K562 (cell line): ENCODE measurements around the gene LRP1. TPM values are rescaled to one million over a fixed set of nuclear protein-coding genes. Genes with fewer than 3 reads are reported as not detected.

Source experiments
- ATAC-seq: fragments of 200-7000 bp; cut with Tn5 transposase; 3 replicates; pipeline ENCODE4 v1.9.1; 2020; ENCODE audit warnings: moderate library complexity
- BruUV-seq: library from RNA; stranded (reverse); fragments of 400-500 nt; replicated peaks from 2 replicates; lab custom pipeline; 2021; lab: Mats Ljungman, UMichigan
- CTCF ChIA-PET: fragments of 300-600 bp; formaldehyde crosslinking; extraction: SDS; loops from one replicate; lab custom pipeline; 2021; ENCODE audit warnings: low intra/inter-chr PET ratio; lab: Yijun Ruan, JAX
- POLR2A ChIA-PET: fragments of 300-600, 350-650 bp; sonication (Branson Sonifier 250); formaldehyde crosslinking; extraction: SDS; loops from one replicate; lab custom pipeline; 2021; ENCODE audit warnings: antibody characterized with exemption, inconsistent platforms; lab: Yijun Ruan, JAX
- DNase-seq, 4 experiments: peaks; one replicate each; pipeline versions ENCODE4 v3.0.0 to v3.0.0-alpha.2; 2011 to 2018; ENCODE audit warnings: low spot score in 3 of 4, mixed read lengths in 3 of 4; ENCODE audit errors: extremely low read depth in 1 of 4
- FAIRE-seq: peaks from 2 replicates; lab custom pipeline; 2011; peaks lifted over from hg19 to GRCh38; lab: Jason Lieb, UNC
- H2AFZ ChIP-seq: 2 replicates; pipeline ENCODE4 v1.6.0; 2011; ENCODE audit warnings: low read depth, low read length, control low read depth, inconsistent platforms
- H3K27ac ChIP-seq: fragments of 200-600 bp; 3 replicates; pipeline ENCODE4 v1.8.0; 2011; ENCODE audit warnings: low read depth, mild to moderate bottlenecking, control low read depth, inconsistent platforms, low read length, moderate library complexity, mixed read lengths; ENCODE audit errors: extremely low read depth
- H3K27me3 ChIP-seq, 2 experiments: fragments of 300-600 bp in 1 of 2; 2 replicates in 1 of 2; 3 replicates in 1 of 2; pipeline versions ENCODE4 v1.6.0 to v1.8.0; 2011; ENCODE audit warnings: inconsistent platforms in 2 of 2, low read length in 2 of 2, mild to moderate bottlenecking in 1 of 2, mixed read lengths in 1 of 2, moderate library complexity in 1 of 2; ENCODE audit not compliant: control insufficient read depth in 2 of 2, insufficient read depth in 2 of 2
- H3K36me3 ChIP-seq: fragments of 300-600 bp; 3 replicates; pipeline ENCODE4 v1.8.0; 2011; ENCODE audit warnings: mild to moderate bottlenecking, low read length, inconsistent platforms; ENCODE audit not compliant: control insufficient read depth, insufficient read depth
- H3K4me1 ChIP-seq, 2 experiments: fragments of 200-600 bp in 1 of 2; replicated peaks in 1 of 2; 2 replicates in 1 of 2; 3 replicates in 1 of 2; pipeline versions ENCODE4 v1.5.1 to v1.8.0; 2011; ENCODE audit warnings: inconsistent platforms in 2 of 2, low read length in 2 of 2, mild to moderate bottlenecking in 1 of 2, mixed read lengths in 1 of 2, moderate library complexity in 1 of 2; ENCODE audit not compliant: control insufficient read depth in 2 of 2, insufficient read depth in 2 of 2
- H3K4me2 ChIP-seq: 2 replicates; pipeline ENCODE4 v1.6.1; 2011; ENCODE audit warnings: low read length, control low read depth, inconsistent platforms, mixed read lengths; ENCODE audit not compliant: insufficient read depth
- H3K4me3 ChIP-seq: fragments of 200-600 bp; sonication (generic), shearing (Covaris generic); 2 replicates; pipeline ENCODE4 v1.5.1; 2016; ENCODE audit warnings: control low read depth, inconsistent platforms
- H3K79me2 ChIP-seq: fragments of 200-600 bp; 3 replicates; pipeline ENCODE4 v1.8.0; 2011; ENCODE audit warnings: low read length, inconsistent platforms; ENCODE audit not compliant: control insufficient read depth, insufficient read depth
- H3K9ac ChIP-seq, 2 experiments: 2 replicates each; pipeline versions ENCODE4 v1.6.0 to v1.6.1; 2011; ENCODE audit warnings: low read depth in 2 of 2, low read length in 2 of 2, control low read depth in 1 of 2, inconsistent platforms in 1 of 2, mild to moderate bottlenecking in 1 of 2, mixed read lengths in 1 of 2; ENCODE audit not compliant: insufficient read depth in 1 of 2
- H3K9me1 ChIP-seq: one replicate; pipeline ENCODE4 v1.6.0; 2011; ENCODE audit warnings: inconsistent platforms, mild to moderate bottlenecking, low read length, moderate library complexity; ENCODE audit not compliant: control insufficient read depth, insufficient read depth
- H3K9me3 ChIP-seq: replicated peaks from 2 replicates; pipeline ENCODE4 v1.5.1; 2011; ENCODE audit warnings: low read depth, low read length, inconsistent platforms; ENCODE audit not compliant: control insufficient read depth, insufficient read depth
- H4K20me1 ChIP-seq: replicated peaks from 2 replicates; pipeline ENCODE4 v1.6.1; 2011; ENCODE audit warnings: low read length, inconsistent platforms, mixed read lengths; ENCODE audit not compliant: control insufficient read depth, insufficient read depth
- ARID4B ChIP-seq: sonication (generic); formaldehyde crosslinking; IDR thresholded peaks from 2 replicates; pipeline ENCODE4 v1.8.0; 2022; ENCODE audit warnings: mild to moderate bottlenecking, missing genetic modification reagents
- BRD4 ChIP-seq: fragments of 200-600 bp; sonication (generic); IDR thresholded peaks from 2 replicates; pipeline ENCODE4 v1.6.1; 2017; ENCODE audit warnings: inconsistent platforms
- E2F4 ChIP-seq: sonication (generic); formaldehyde crosslinking; IDR thresholded peaks from 2 replicates; pipeline ENCODE4 v1.8.0; 2022; ENCODE audit warnings: mild to moderate bottlenecking, low read depth, missing genetic modification reagents
- GATAD2A ChIP-seq: fragments of 450-650 bp; IDR thresholded peaks from 2 replicates; pipeline ENCODE4 v1.6.1; 2017
- NR3C1 ChIP-seq: sonication (generic); formaldehyde crosslinking; IDR thresholded peaks from 2 replicates; pipeline ENCODE4 v1.8.1; 2022; ENCODE audit warnings: missing genetic modification reagents
- NR4A1 ChIP-seq, 2 experiments: fragments of 250-450 bp in 1 of 2; fragments of 450-650 bp in 1 of 2; sonication (Bioruptor Pico) in 1 of 2; IDR thresholded peaks; 2 replicates each; pipeline versions ENCODE4 v1.4.0 to v1.6.1; 2016 to 2020; ENCODE audit warnings: mild to moderate bottlenecking in 2 of 2, missing compliant biosample characterization in 1 of 2, missing genetic modification characterization in 1 of 2, moderate library complexity in 1 of 2
- PHF8 ChIP-seq: fragments of 200-600 bp; sonication (generic); IDR thresholded peaks from 2 replicates; pipeline ENCODE4 v1.6.1; 2012; ENCODE audit warnings: mixed run types, mild to moderate bottlenecking, inconsistent platforms, low read length, moderate library complexity, borderline replicate concordance
- POLR2G ChIP-seq: fragments of 200-400 bp; formaldehyde crosslinking; IDR thresholded peaks from 2 replicates; pipeline ENCODE4 v1.6.1; 2017; ENCODE audit warnings: low read depth, mild to moderate bottlenecking, antibody characterized with exemption, low read length, moderate library complexity
- POU5F1 ChIP-seq: fragments of 150-350 bp; IDR thresholded peaks from 2 replicates; pipeline ENCODE4 v1.6.1; 2014; ENCODE audit warnings: borderline replicate concordance, low read length, low read depth, mild to moderate bottlenecking; ENCODE audit not compliant: partially characterized antibody
- PRPF4 ChIP-seq: fragments of 200-400 bp; formaldehyde crosslinking; IDR thresholded peaks from one replicate; pipeline ENCODE4 v1.6.1; 2017; ENCODE audit warnings: low read length, low read depth, mild to moderate bottlenecking; ENCODE audit not compliant: insufficient read depth, poor library complexity, severe bottlenecking
- SIX5 ChIP-seq, 2 experiments: IDR thresholded peaks; 2 replicates each; pipeline ENCODE4 v1.6.1; 2011; ENCODE audit warnings: low read length in 2 of 2, borderline replicate concordance in 1 of 2, low read depth in 1 of 2, mild to moderate bottlenecking in 1 of 2, moderate library complexity in 1 of 2; ENCODE audit not compliant: insufficient read depth in 1 of 2
- SUPT5H ChIP-seq: fragments of 450-650 bp; IDR thresholded peaks from 2 replicates; pipeline ENCODE4 v1.6.1; 2016
- TFAM ChIP-seq: fragments of 250-450 bp; sonication (Bioruptor Pico); conservative IDR thresholded peaks from 2 replicates; pipeline ENCODE4 v1.5.0; 2021; ENCODE audit warnings: mild to moderate bottlenecking, moderate library complexity
- ZBED1 ChIP-seq: IDR thresholded peaks from 2 replicates; pipeline ENCODE4 v1.6.1; 2014
- ZNF830 ChIP-seq: fragments of 250-450 bp; sonication (Bioruptor Pico); IDR thresholded peaks from 2 replicates; pipeline ENCODE4 v1.5.0; 2021; ENCODE audit warnings: mild to moderate bottlenecking
- WGBS: fragments of 100-300 bp; shearing (Covaris generic); methylation state at CpG from one replicate; pipeline ENCODE4 v1.1.6; 2016; ENCODE audit warnings: low coverage, mixed read lengths; ENCODE audit not compliant: insufficient coverage; ENCODE audit errors: missing lambda C conversion rate; 5-methylcytosine and 5-hydroxymethylcytosine counted together
- in situ Hi-C: fragments of 300-500 bp; cut with MboI; formaldehyde crosslinking; loops from 4 replicates; pipeline ENCODE4 v1.15.0; 2018; ENCODE audit warnings: inconsistent platforms, mixed read lengths
- intact Hi-C: fragments of 100-400 bp; cut with micrococcal nuclease; formaldehyde crosslinking; loops from 2 replicates; pipeline ENCODE4 v1.14.2; 2022
- polyA plus RNA-seq, 8 experiments: library from polyadenylated mRNA; depleted of rRNA in 4 of 8; stranded (reverse) in 5 of 8; unstranded in 3 of 8; fragments of >200 nt; fragmentation: Nextera tagmentation in 2 of 8; fragmentation: Illumina TruSeq in 1 of 8; extraction: Ambion mirVana in 2 of 8; extraction: Trizol in 1 of 8; gene quantifications; 2 replicates each; pipeline versions ENCODE4 v1.2.1 to v1.2.3, GENCODE V29; 2011 to 2014; ENCODE audit warnings: inconsistent platforms in 1 of 8, missing spikeins in 1 of 8
- total RNA-seq, 7 experiments: library from RNA; depleted of rRNA in 6 of 7; stranded (reverse); fragments of >200 nt in 6 of 7; fragmentation: Illumina TruSeq in 2 of 7; extraction: Trizol in 2 of 7; gene quantifications; 2 replicates each; pipeline versions ENCODE4 v1.2.1 to v1.2.3, GENCODE V29; 2011 to 2021; ENCODE audit warnings: low replicate concordance in 1 of 7

Gene LRP1
- total and polyA plus RNA-seq, 9 of the 15 experiments (the other 6 are each of a cell fraction or from before 2014, with no cell fraction given), result 0.04 to 0.64 (median 0.19) TPM; not detected in 2

- H3K9ac ChIP-seq, result peak overlapping the region; percentile 93 to 98
- peaks cover 32% of the 10 kb centered on the region for H3K79me2 ChIP-seq
- peak overlapping the region; percentile 73 for H3K4me3 ChIP-seq
- no peaks in the 10 kb centered on the region for H3K9me3 ChIP-seq
- BruUV-seq, result no TSS peak
- H3K27ac ChIP-seq, result peak overlapping the region; percentile 93
- H3K36me3 ChIP-seq, result peaks cover 16% of the 10 kb centered on the region; the same call in 2 of the 3 replicates
- peak; percentile 76 for ATAC-seq
- POLR2A ChIA-PET, result interaction anchor here (0.5 to 6.0 kb wide), 5 partner anchors 7 to 372 kb away, joined by 3 to 44 read pairs (median 3); partner anchors contain the start of gene NEMP1
- intact Hi-C loops (loop anchor here (10.0 kb wide), 1 partner anchor 452 kb away; the partner anchor contains the start of gene BAZ2A), in situ Hi-C loops (no loop called here)
- H3K9me1 ChIP-seq, result no peaks in the 10 kb centered on the region
- peak overlapping the region; percentile 84 for H2AFZ ChIP-seq
- peaks cover 5% of the 10 kb centered on the region for H4K20me1 ChIP-seq
- DNase-seq, result peak; percentile 88 to 95 (median 90)
- peaks cover 29 to 60% of the 10 kb centered on the region in 2 experiments for H3K4me1 ChIP-seq
- under 1% methylated on average over 27 of the region's 52 CpGs for WGBS
- H3K4me2 ChIP-seq, result peak overlapping the region; percentile 93
- CTCF ChIA-PET, result interaction anchor here (1.3 kb wide), 2 partner anchors 18 to 25 kb away, joined by 3 read pairs; no protein-coding TSS in a partner anchor
- H3K27me3 ChIP-seq, result no peaks in the 10 kb centered on the region
- FAIRE-seq, result no peak
- peak; percentile 69 for TF ChIP-seq SUPT5H
- no peak; the same call in 1 of the 2 replicates for TF ChIP-seq ZBED1
- no peak for TF ChIP-seq NR4A1 (CRISPR knock-in tag; IDR thresholded peaks at IDR 0.05)
- no peak for TF ChIP-seq NR4A1 (tag; IDR thresholded peaks at IDR 0.05)
- TF ChIP-seq ZNF830, result no peak
- no peak for TF ChIP-seq GATAD2A
- TF ChIP-seq TFAM (CRISPR knock-in tag), result no peak
- no peak for TF ChIP-seq E2F4 (CRISPR knock-in tag)
- no peak for TF ChIP-seq PRPF4
- 0 out of 2 replicates have a peak, but pooled peaks have one; percentile 50 for TF ChIP-seq BRD4
- TF ChIP-seq SIX5 (IDR thresholded peaks at IDR 0.05; ENCODE audit: borderline replicate concordance in 1 of 2, insufficient read depth in 1 of 2, low read depth in 1 of 2, low read length in 2 of 2), result no peak
- TF ChIP-seq PHF8, result peak; percentile 52
- TF ChIP-seq NR3C1 (CRISPR knock-in tag), result no peak
- 0 out of 2 replicates have a peak, but pooled peaks have one; percentile 16 for TF ChIP-seq ARID4B (CRISPR knock-in tag)
- TF ChIP-seq POLR2G, result peak; percentile 85
- TF ChIP-seq POU5F1, result no peak
Observed at GRCh38 chr12:57087010-57087690, 41.1 kb upstream of the LRP1 start.
